Measurements from ENCODE around the gene PIK3CD. TPM values are rescaled to one million over a fixed set of nuclear protein-coding genes. Genes with fewer than 3 reads are reported as not detected.

PIK3CD gene
- polyA plus RNA-seq, 1 of the 3 experiments (the other 2 are of a cell fraction), result 6.0 TPM

DNA sequence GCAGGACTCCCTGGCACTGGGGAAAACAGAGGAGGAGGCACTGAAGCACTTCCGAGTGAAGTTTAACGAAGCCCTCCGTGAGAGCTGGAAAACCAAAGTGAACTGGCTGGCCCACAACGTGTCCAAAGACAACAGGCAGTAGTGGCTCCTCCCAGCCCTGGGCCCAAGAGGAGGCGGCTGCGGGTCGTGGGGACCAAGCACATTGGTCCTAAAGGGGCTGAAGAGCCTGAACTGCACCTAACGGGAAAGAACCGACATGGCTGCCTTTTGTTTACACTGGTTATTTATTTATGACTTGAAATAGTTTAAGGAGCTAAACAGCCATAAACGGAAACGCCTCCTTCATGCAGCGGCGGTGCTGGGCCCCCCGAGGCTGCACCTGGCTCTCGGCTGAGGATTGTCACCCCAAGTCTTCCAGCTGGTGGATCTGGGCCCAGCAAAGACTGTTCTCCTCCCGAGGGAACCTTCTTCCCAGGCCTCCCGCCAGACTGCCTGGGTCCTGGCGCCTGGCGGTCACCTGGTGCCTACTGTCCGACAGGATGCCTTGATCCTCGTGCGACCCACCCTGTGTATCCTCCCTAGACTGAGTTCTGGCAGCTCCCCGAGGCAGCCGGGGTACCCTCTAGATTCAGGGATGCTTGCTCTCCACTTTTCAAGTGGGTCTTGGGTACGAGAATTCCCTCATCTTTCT, 75.5 kb downstream of the PIK3CD start:
- Histone ChIP-seq H3K27me3 (ENCODE audit: insufficient read depth) (no peaks in the 10 kb centered on the region), H3K9me3 (no peaks in the 10 kb centered on the region), H3F3A (replicated peaks; ENCODE audit: insufficient read depth) (no peaks in the 10 kb centered on the region), H3K79me2 (ENCODE audit: insufficient read depth) (no peaks in the 10 kb centered on the region), H4K20me1 (ENCODE audit: insufficient read depth) (no peaks in the 10 kb centered on the region), H3K9me2 (no peaks in the 10 kb centered on the region), H2AFZ (ENCODE audit: low read depth) (no peak overlapping the region), H3K9ac (no peak overlapping the region), H3K27ac (ENCODE audit: low read depth in 2 of 2, low read length in 1 of 2) (no peak overlapping the region), H3K4me2 (no peak overlapping the region), H3K4me1 (ENCODE audit: control insufficient read depth in 1 of 2, insufficient read depth in 2 of 2, low read depth in 1 of 2, low read length in 1 of 2) (no peaks in the 10 kb centered on the region), H3K4me3 (ENCODE audit: low read depth in 2 of 2, low read length in 1 of 2) (no peak overlapping the region), H3K36me3 (replicated peaks in 1 of 2; ENCODE audit: control insufficient read depth in 1 of 2, insufficient read depth in 2 of 2, low read length in 1 of 2) (peaks cover 6 to 46% of the 10 kb centered on the region in 2 experiments)
- CTCF ChIA-PET, result interaction anchor here (1.2 to 1.9 kb wide), 3 partner anchors 12 to 100 kb away, joined by 3 to 5 read pairs (median 3); no protein-coding TSS in a partner anchor
- 86% methylated on average over 19 of the region's 25 CpGs for WGBS (ENCODE audit: low lambda C conversion rate)
- POLR2A ChIA-PET, result interaction anchor here (0.6 kb wide), 1 partner anchor 120 kb away, joined by 4 read pairs; no protein-coding TSS in a partner anchor
- no peak for DNase-seq
- no peak for TF ChIP-seq SMC3 (IDR thresholded peaks at IDR 0.05; ENCODE audit: low read depth, low read length)
- TF ChIP-seq, protein P1, sequence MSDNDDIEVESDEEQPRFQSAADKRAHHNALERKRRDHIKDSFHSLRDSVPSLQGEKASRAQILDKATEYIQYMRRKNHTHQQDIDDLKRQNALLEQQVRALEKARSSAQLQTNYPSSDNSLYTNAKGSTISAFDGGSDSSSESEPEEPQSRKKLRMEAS (IDR thresholded peaks at IDR 0.05; ENCODE audit: low read depth), result no peak
- TF ChIP-seq, protein P2, sequence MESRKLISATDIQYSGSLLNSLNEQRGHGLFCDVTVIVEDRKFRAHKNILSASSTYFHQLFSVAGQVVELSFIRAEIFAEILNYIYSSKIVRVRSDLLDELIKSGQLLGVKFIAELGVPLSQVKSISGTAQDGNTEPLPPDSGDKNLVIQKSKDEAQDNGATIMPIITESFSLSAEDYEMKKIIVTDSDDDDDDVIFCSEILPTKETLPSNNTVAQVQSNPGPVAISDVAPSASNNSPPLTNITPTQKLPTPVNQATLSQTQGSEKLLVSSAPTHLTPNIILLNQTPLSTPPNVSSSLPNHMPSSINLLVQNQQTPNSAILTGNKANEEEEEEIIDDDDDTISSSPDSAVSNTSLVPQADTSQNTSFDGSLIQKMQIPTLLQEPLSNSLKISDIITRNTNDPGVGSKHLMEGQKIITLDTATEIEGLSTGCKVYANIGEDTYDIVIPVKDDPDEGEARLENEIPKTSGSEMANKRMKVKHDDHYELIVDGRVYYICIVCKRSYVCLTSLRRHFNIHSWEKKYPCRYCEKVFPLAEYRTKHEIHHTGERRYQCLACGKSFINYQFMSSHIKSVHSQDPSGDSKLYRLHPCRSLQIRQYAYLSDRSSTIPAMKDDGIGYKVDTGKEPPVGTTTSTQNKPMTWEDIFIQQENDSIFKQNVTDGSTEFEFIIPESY (IDR thresholded peaks at IDR 0.05; ENCODE audit: borderline replicate concordance, low read depth), result no peak
- TF ChIP-seq TCF12 (IDR thresholded peaks at IDR 0.05), result no peak
- TF ChIP-seq, protein P3, sequence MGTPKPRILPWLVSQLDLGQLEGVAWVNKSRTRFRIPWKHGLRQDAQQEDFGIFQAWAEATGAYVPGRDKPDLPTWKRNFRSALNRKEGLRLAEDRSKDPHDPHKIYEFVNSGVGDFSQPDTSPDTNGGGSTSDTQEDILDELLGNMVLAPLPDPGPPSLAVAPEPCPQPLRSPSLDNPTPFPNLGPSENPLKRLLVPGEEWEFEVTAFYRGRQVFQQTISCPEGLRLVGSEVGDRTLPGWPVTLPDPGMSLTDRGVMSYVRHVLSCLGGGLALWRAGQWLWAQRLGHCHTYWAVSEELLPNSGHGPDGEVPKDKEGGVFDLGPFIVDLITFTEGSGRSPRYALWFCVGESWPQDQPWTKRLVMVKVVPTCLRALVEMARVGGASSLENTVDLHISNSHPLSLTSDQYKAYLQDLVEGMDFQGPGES (IDR thresholded peaks at IDR 0.05; ENCODE audit: low read depth, low read length), result no peak
- TF ChIP-seq, protein P4, sequence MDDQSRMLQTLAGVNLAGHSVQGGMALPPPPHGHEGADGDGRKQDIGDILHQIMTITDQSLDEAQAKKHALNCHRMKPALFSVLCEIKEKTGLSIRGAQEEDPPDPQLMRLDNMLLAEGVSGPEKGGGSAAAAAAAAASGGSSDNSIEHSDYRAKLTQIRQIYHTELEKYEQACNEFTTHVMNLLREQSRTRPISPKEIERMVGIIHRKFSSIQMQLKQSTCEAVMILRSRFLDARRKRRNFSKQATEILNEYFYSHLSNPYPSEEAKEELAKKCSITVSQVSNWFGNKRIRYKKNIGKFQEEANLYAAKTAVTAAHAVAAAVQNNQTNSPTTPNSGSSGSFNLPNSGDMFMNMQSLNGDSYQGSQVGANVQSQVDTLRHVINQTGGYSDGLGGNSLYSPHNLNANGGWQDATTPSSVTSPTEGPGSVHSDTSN (IDR thresholded peaks at IDR 0.05), result no peak
- no peak for TF ChIP-seq YY1 (IDR thresholded peaks at IDR 0.05; ENCODE audit: low read depth)
- TF ChIP-seq EZH2phosphoT487 (IDR thresholded peaks at IDR 0.05; ENCODE audit: borderline replicate concordance, low read depth), result no peak
- TF ChIP-seq RCOR1 (IDR thresholded peaks at IDR 0.05; ENCODE audit: low read length), result no peak
- TF ChIP-seq GATA2 (CRISPR knock-in tag; IDR thresholded peaks at IDR 0.05), result no peak
- TF ChIP-seq MEF2A (IDR thresholded peaks at IDR 0.05; ENCODE audit: borderline replicate concordance, low read depth), result no peak
- TF ChIP-seq GABPA (IDR thresholded peaks at IDR 0.05; ENCODE audit: low read depth), result no peak
- no peak for TF ChIP-seq RXRA (IDR thresholded peaks at IDR 0.05; ENCODE audit: borderline replicate concordance, low read depth)
- TF ChIP-seq, protein P5, sequence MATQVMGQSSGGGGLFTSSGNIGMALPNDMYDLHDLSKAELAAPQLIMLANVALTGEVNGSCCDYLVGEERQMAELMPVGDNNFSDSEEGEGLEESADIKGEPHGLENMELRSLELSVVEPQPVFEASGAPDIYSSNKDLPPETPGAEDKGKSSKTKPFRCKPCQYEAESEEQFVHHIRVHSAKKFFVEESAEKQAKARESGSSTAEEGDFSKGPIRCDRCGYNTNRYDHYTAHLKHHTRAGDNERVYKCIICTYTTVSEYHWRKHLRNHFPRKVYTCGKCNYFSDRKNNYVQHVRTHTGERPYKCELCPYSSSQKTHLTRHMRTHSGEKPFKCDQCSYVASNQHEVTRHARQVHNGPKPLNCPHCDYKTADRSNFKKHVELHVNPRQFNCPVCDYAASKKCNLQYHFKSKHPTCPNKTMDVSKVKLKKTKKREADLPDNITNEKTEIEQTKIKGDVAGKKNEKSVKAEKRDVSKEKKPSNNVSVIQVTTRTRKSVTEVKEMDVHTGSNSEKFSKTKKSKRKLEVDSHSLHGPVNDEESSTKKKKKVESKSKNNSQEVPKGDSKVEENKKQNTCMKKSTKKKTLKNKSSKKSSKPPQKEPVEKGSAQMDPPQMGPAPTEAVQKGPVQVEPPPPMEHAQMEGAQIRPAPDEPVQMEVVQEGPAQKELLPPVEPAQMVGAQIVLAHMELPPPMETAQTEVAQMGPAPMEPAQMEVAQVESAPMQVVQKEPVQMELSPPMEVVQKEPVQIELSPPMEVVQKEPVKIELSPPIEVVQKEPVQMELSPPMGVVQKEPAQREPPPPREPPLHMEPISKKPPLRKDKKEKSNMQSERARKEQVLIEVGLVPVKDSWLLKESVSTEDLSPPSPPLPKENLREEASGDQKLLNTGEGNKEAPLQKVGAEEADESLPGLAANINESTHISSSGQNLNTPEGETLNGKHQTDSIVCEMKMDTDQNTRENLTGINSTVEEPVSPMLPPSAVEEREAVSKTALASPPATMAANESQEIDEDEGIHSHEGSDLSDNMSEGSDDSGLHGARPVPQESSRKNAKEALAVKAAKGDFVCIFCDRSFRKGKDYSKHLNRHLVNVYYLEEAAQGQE (IDR thresholded peaks at IDR 0.05; ENCODE audit: low read depth, low read length), result no peak

Measured in SK-N-SH (cell line).